HG03460 (cell line): ENCODE results near the gene DIP2C.

ENCODE experiments used
- ATAC-seq: cut with Tn5 transposase; IDR thresholded peaks from one replicate; pipeline ENCODE4 v1.9.1; 2021; ENCODE audit not compliant: unreplicated experiment

Gene DIP2C

DNA sequence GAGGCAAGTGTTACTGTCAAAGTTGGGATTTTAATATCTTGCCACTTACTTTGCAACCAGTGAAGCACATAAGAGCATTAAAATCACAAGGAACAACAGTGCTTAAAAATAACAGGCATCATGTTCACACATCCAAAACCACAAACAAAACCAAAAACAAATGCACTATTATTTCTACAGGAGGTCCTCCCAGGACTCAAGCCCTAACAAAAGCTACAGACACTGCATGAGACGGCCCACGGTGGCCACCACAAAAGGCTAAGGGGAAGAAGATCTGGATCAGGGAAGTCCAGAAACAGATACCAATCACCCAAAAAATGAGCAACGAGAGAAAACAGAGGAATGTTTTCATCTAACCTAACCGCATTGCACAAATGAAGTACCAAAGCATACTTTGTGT lies 395.8 kb downstream of the DIP2C start:
- ATAC-seq: no peak

- ATAC-seq: no peak
These were observed 399.3 kb downstream of the DIP2C start for GRCh38 chr10:290026-290725.

DNA sequence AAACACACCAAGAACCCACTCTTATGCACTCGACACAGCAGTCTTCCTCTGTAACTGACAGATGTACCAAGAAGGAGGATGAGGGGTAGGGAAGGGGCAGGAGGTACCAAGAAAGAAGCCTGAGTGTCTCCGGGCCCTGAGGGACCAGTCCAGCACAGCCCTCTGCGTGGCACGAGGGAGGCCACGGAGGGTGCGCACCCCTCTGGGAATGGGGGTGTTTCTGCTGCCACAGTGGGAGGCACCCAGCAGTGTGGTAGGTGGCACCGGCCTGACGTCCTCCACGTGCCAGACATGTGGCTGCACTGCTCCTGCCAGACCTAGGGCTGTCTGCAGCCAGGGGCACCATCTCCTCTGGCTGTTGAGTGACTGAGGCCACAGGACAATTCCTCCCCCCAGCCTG lies 399.9 kb downstream of the DIP2C start:
- no peak for ATAC-seq

- no peak for ATAC-seq
These were observed 400.9 kb downstream of the DIP2C start for GRCh38 chr10:288316-289200.

- ATAC-seq: no peak
These were observed 401.7 kb downstream of the DIP2C start for GRCh38 chr10:287814-288213.

DNA sequence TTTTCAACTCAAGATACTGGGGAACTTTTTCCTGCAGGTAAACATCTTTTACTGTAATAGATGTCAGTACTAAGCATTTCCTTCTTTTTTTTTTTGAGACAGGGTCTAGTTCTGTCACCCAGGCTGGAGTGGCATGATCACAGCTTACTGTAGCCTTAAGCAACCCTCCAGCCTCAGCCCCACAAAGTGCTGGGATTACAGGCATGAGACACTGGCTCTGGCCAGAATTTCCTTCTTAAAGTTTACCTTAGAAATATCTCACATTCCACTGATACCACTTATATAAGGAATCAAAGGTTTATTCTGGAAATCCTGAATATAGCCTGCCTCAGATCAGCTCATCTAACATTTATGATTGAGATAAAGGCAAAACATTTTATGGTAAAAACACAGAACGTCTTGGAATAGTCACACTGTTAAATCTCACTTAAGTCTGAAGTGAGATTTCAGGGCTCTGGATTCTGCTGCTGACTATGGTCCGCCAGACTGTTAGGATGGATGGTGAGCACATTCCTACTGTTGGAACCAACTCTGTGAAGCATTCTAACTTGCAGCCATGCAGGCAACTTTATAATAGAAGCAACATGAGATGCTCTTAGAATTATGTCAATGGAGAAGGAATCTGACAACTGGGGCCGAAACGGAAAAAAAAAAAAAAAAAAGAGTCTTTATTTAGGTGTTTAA lies 402.3 kb downstream of the DIP2C start:
- no peak for ATAC-seq

- no peak for ATAC-seq
These were observed 404.3 kb downstream of the DIP2C start for GRCh38 chr10:285216-285615.

DNA sequence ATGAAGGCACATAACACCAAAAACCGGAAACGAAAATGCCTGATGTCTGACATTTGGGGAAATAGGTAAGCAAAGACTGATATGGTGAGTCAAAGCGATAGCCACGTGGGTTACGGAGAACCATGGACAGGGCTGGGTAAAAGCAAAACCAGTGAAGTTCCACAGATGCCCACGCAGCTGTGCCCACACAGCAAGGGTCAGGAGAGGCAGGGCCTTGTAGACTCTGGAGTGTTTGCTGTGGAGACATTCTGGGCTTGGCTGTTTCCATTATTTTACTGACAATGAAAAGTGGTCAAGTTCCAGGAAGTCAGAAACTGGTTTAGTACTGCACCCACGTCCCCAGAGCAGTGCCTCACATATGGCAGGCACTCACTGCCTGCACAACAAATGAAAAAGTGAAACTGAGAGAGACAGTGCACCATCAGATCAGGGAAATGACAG lies 405.5 kb downstream of the DIP2C start:
- peak; percentile 74 for ATAC-seq

DNA sequence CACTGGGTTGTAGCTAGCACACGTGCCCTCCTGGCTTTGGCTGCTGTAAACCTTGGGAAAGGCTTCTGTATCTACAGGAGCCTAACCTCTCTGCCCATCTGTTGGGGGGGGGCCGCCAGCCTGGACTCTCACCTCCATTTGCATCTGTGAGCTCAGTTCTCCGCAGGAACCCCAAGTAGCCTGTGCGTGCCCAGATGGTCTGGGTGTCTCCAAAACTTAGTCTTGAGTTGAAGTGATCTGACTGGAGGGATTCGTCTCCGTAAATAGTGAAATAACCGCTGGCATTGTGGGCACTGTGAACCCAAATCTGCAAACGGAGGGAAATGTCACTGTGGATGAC lies 406.4 kb downstream of the DIP2C start:
- ATAC-seq: no peak

- ATAC-seq: no peak
These were observed 407.0 kb downstream of the DIP2C start for GRCh38 chr10:282294-283139.

- ATAC-seq: no peak
These were observed 409.8 kb downstream of the DIP2C start for GRCh38 chr10:279655-280054.

DNA sequence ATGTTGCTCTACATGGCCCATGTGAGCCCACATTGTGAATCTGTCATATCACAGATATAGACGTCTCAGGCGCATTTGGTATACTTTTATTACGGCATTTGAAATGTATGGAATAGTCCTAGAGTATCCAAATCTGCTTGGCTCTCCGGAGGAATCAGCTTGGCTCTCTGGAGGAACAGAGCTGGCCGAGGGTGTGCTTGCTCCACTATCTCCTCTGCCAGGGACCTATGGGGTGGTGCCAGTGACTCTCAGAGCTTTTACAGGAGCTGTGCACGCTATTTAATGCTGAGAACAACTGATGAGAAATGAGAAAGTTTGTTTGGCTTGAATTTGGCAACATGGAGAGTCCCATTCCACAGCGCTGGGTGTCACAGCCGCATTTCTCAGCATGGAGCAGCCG lies 410.2 kb downstream of the DIP2C start:
- ATAC-seq: no peak

DNA sequence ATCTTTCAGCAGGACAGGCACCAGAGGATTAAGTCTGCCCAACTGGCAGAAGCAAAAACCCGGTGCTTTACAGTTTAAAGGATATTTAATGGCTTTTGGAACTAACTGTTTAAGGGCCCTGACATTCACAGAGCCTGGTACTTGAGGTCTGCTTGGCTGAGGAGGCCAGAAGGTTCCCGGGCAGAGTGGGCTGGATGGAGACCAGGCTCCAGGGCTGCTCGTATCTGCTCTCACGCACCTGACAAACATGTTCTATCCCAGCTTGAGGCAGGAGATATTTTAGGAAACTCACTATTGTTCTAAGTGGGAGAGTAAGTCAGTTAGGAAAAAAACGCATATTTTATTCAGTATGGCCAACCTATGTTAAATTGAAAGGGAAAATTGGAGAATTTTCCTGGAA lies 410.8 kb downstream of the DIP2C start:
- no peak for ATAC-seq

GRCh38 chr10:277963-278362 lies 411.5 kb downstream of the DIP2C start:
- no peak for ATAC-seq

DNA sequence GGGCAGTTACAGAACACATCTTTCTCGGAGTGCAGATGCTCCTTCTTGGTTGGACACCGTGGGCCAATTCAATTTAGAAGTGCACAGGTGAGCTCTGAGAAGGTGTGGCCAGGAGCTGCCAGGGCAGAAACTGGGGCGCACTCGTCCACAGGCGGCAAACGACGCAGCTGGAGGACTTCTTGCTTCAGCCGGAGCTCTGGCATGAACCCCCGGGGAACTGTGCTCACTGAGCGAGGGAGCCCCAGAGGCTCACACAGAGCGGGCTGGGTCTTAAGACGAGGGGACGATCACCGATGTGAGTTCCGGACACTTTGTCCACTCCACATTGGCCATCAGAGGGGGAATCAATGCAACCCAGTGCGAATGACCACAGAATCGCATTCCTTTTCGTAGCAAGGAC lies 413.8 kb downstream of the DIP2C start:
- ATAC-seq: no peak

DNA sequence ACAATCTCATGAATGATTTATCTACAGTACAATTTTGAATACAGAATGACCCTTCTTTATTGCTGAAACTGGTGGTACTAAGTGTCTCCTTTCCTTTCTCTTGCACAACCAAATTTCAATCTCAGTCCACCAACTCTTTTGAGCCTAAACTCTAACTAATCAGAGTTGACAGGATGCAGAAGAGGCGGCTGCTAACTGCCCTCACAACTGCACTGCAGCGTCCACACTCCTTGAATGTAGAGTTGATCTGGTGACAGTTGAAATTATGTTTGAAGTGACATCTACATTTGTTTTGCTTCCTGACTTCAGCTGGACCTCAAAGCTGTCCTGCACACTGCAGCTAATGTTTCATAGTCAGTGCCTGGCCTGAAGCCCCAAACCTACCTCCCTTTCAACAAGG lies 414.6 kb downstream of the DIP2C start:
- no peak for ATAC-seq

GRCh38 chr10:273088-273487 lies 416.4 kb downstream of the DIP2C start:
- no peak for ATAC-seq

- no peak for ATAC-seq
These were observed 417.7 kb downstream of the DIP2C start for GRCh38 chr10:271722-272121.

DNA sequence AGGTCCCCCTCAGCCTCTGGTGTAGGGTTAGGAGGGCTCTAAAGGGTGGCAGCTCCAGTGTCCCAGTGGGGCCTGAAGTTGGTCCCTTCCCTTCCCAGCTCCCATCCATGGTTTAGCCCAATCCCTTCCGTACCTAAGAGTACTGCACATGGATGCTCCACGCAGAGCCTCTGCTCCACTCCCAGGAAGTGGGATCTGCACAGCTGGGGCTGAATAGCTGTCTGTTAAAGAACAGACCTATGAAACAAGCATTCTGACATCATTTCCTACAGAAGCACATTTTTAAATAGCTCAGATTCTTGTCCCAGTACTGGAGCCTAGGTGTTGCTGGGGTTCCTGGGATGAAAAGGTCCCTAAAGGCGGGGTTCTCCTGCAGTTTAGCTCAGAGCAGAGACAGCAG lies 418.3 kb downstream of the DIP2C start:
- no peak for ATAC-seq

- no peak for ATAC-seq
These were observed 419.9 kb downstream of the DIP2C start for GRCh38 chr10:269440-270074.

- no peak for ATAC-seq
These were observed 421.8 kb downstream of the DIP2C start for GRCh38 chr10:267705-268104.
